Measurements from ENCODE around the gene GRIA1.
A peak's percentile ranks its signal among the peaks of the same experiment; 100 is the strongest.

GRIA1 gene

GRCh38 chr5:153613672-153614071 lies 123.2 kb downstream of the GRIA1 start:
- Histone ChIP-seq H3K14ac (ENCODE audit: low read length in 2 of 2) (no peak overlapping the region), H2BK120ac (ENCODE audit: low read depth, low read length) (no peak overlapping the region), H3K4me3 (ENCODE audit: insufficient read depth in 1 of 2, low read depth in 1 of 2, low read length in 2 of 2) (no peak overlapping the region), H3K9me3 (ENCODE audit: control insufficient read depth, low read length) (no peaks in the 10 kb centered on the region), H4K91ac (ENCODE audit: low read length) (no peak overlapping the region), H3K4ac (ENCODE audit: low read depth in 1 of 2, low read length in 2 of 2) (no peak overlapping the region), H3K36me3 (ENCODE audit: control insufficient read depth in 1 of 2, insufficient read depth in 2 of 2, low read depth in 1 of 2, low read length in 2 of 2) (no peaks in the 10 kb centered on the region), H4K8ac (ENCODE audit: low read length) (peak overlapping the region; percentile 10), H3K27me3 (ENCODE audit: control insufficient read depth in 1 of 2, insufficient read depth in 1 of 2, low read length in 2 of 2) (no peaks in the 10 kb centered on the region), H3K18ac (ENCODE audit: low read depth in 1 of 2, low read length in 2 of 2) (no peak overlapping the region), H3K79me1 (replicated peaks; ENCODE audit: low read length, poor library complexity, severe bottlenecking) (no peaks in the 10 kb centered on the region), H3K4me2 (ENCODE audit: low read length, poor library complexity, severe bottlenecking) (no peak overlapping the region), H3K23ac (ENCODE audit: low read length in 2 of 2) (no peak overlapping the region), H3K27ac (ENCODE audit: low read length, poor library complexity, severe bottlenecking) (no peak overlapping the region), H2BK12ac (ENCODE audit: low read length in 2 of 2) (no peak overlapping the region), H2BK15ac (ENCODE audit: low read depth, poor library complexity, severe bottlenecking) (no peak overlapping the region), H2AK5ac (ENCODE audit: low read length, severe bottlenecking) (no peak overlapping the region), H3K9ac (ENCODE audit: low read length) (no peak overlapping the region), H3K4me1 (ENCODE audit: control insufficient read depth, insufficient read depth, low read depth, low read length) (no peaks in the 10 kb centered on the region), H2BK5ac (ENCODE audit: low read depth, low read length, poor library complexity, severe bottlenecking) (no peak overlapping the region), H2AFZ (ENCODE audit: low read depth, low read length) (no peak overlapping the region)
- WGBS = 97% methylated on average over 8 of the region's 8 CpGs
- DNase-seq = no peak

- H4K91ac ChIP-seq (ENCODE audit: low read length) = no peak overlapping the region
- no peaks in the 10 kb centered on the region for H3K79me1 ChIP-seq (replicated peaks; ENCODE audit: low read length, poor library complexity, severe bottlenecking)
- H3K36me3 ChIP-seq (ENCODE audit: control insufficient read depth in 1 of 2, insufficient read depth in 2 of 2, low read depth in 1 of 2, low read length in 2 of 2) = no peaks in the 10 kb centered on the region
- H3K4me2 ChIP-seq (ENCODE audit: low read length, poor library complexity, severe bottlenecking) = no peak overlapping the region
- no peak overlapping the region for H2BK15ac ChIP-seq (ENCODE audit: low read depth, poor library complexity, severe bottlenecking)
- no peak overlapping the region for H2BK12ac ChIP-seq (ENCODE audit: low read length in 2 of 2)
- H3K27me3 ChIP-seq (ENCODE audit: control insufficient read depth in 1 of 2, insufficient read depth in 1 of 2, low read length in 2 of 2) = no peaks in the 10 kb centered on the region
- H2AFZ ChIP-seq (ENCODE audit: low read depth, low read length) = no peak overlapping the region
- no peak overlapping the region for H2BK5ac ChIP-seq (ENCODE audit: low read depth, low read length, poor library complexity, severe bottlenecking)
- H3K9me3 ChIP-seq (ENCODE audit: control insufficient read depth, low read length) = no peaks in the 10 kb centered on the region
- no peak overlapping the region for H3K4me3 ChIP-seq (ENCODE audit: insufficient read depth in 1 of 2, low read depth in 1 of 2, low read length in 2 of 2)
- H3K14ac ChIP-seq (ENCODE audit: low read length in 2 of 2) = no peak overlapping the region
- no peak overlapping the region for H2BK120ac ChIP-seq (ENCODE audit: low read depth, low read length)
- no peak overlapping the region for H3K4ac ChIP-seq (ENCODE audit: low read depth in 1 of 2, low read length in 2 of 2)
- H2AK5ac ChIP-seq (ENCODE audit: low read length, severe bottlenecking) = no peak overlapping the region
- H3K4me1 ChIP-seq (ENCODE audit: control insufficient read depth, insufficient read depth, low read depth, low read length) = no peaks in the 10 kb centered on the region
- H3K18ac ChIP-seq (ENCODE audit: low read depth in 1 of 2, low read length in 2 of 2) = peak overlapping the region in 1 of 2 experiments; percentile 11
- H3K23ac ChIP-seq (ENCODE audit: low read length in 2 of 2) = no peak overlapping the region
- no peak overlapping the region for H3K27ac ChIP-seq (ENCODE audit: low read length, poor library complexity, severe bottlenecking)
- 38% methylated on average over 4 of the region's 4 CpGs for WGBS
- no peak overlapping the region for H4K8ac ChIP-seq (ENCODE audit: low read length)
- H3K9ac ChIP-seq (ENCODE audit: low read length) = no peak overlapping the region
- peak; percentile 41 for DNase-seq
Measured at GRCh38 chr5:153617190-153617589, 126.7 kb downstream of the GRIA1 start.

- Histone ChIP-seq H3K23ac (ENCODE audit: low read length in 2 of 2) (no peak overlapping the region), H3K4ac (ENCODE audit: low read depth in 1 of 2, low read length in 2 of 2) (peak overlapping the region in 1 of 2 experiments; percentile 11), H3K14ac (ENCODE audit: low read length in 2 of 2) (no peak overlapping the region), H3K9ac (ENCODE audit: low read length) (no peak overlapping the region), H4K8ac (ENCODE audit: low read length) (no peak overlapping the region), H2BK5ac (ENCODE audit: low read depth, low read length, poor library complexity, severe bottlenecking) (no peak overlapping the region), H2BK120ac (ENCODE audit: low read depth, low read length) (no peak overlapping the region), H3K4me1 (ENCODE audit: control insufficient read depth, insufficient read depth, low read depth, low read length) (no peaks in the 10 kb centered on the region), H3K18ac (ENCODE audit: low read depth in 1 of 2, low read length in 2 of 2) (peak overlapping the region in 1 of 2 experiments; percentile 67), H4K91ac (ENCODE audit: low read length) (no peak overlapping the region), H2BK12ac (ENCODE audit: low read length in 2 of 2) (peak overlapping the region; percentile 7 to 33), H3K36me3 (ENCODE audit: control insufficient read depth in 1 of 2, insufficient read depth in 2 of 2, low read depth in 1 of 2, low read length in 2 of 2) (no peaks in the 10 kb centered on the region), H2BK15ac (ENCODE audit: low read depth, poor library complexity, severe bottlenecking) (no peak overlapping the region), H3K4me3 (ENCODE audit: insufficient read depth in 1 of 2, low read depth in 1 of 2, low read length in 2 of 2) (no peak overlapping the region), H3K79me1 (replicated peaks; ENCODE audit: low read length, poor library complexity, severe bottlenecking) (no peaks in the 10 kb centered on the region), H3K27me3 (ENCODE audit: control insufficient read depth in 1 of 2, insufficient read depth in 1 of 2, low read length in 2 of 2) (no peaks in the 10 kb centered on the region), H2AK5ac (ENCODE audit: low read length, severe bottlenecking) (no peak overlapping the region), H3K4me2 (ENCODE audit: low read length, poor library complexity, severe bottlenecking) (no peak overlapping the region), H3K27ac (ENCODE audit: low read length, poor library complexity, severe bottlenecking) (no peak overlapping the region), H2AFZ (ENCODE audit: low read depth, low read length) (no peak overlapping the region), H3K9me3 (ENCODE audit: control insufficient read depth, low read length) (no peaks in the 10 kb centered on the region)
- no peak for DNase-seq
- no CpG with 5 or more reads among the region's 2 CpGs for WGBS
Measured at GRCh38 chr5:153618307-153618706, 127.8 kb downstream of the GRIA1 start.

GRCh38 chr5:153618867-153619266 lies 128.4 kb downstream of the GRIA1 start:
- H3K27me3 ChIP-seq (ENCODE audit: control insufficient read depth in 1 of 2, insufficient read depth in 1 of 2, low read length in 2 of 2) = no peaks in the 10 kb centered on the region
- H4K91ac ChIP-seq (ENCODE audit: low read length) = no peak overlapping the region
- H2AFZ ChIP-seq (ENCODE audit: low read depth, low read length) = no peak overlapping the region
- H3K4me3 ChIP-seq (ENCODE audit: insufficient read depth in 1 of 2, low read depth in 1 of 2, low read length in 2 of 2) = no peak overlapping the region
- peak; percentile 56 for DNase-seq
- H3K36me3 ChIP-seq (ENCODE audit: control insufficient read depth in 1 of 2, insufficient read depth in 2 of 2, low read depth in 1 of 2, low read length in 2 of 2) = no peaks in the 10 kb centered on the region
- no peak overlapping the region for H2BK5ac ChIP-seq (ENCODE audit: low read depth, low read length, poor library complexity, severe bottlenecking)
- H3K9ac ChIP-seq (ENCODE audit: low read length) = no peak overlapping the region
- H3K4me1 ChIP-seq (ENCODE audit: control insufficient read depth, insufficient read depth, low read depth, low read length) = no peaks in the 10 kb centered on the region
- H3K18ac ChIP-seq (ENCODE audit: low read depth in 1 of 2, low read length in 2 of 2) = no peak overlapping the region
- H2AK5ac ChIP-seq (ENCODE audit: low read length, severe bottlenecking) = no peak overlapping the region
- no peak overlapping the region for H3K4me2 ChIP-seq (ENCODE audit: low read length, poor library complexity, severe bottlenecking)
- H2BK12ac ChIP-seq (ENCODE audit: low read length in 2 of 2) = no peak overlapping the region
- no peak overlapping the region for H2BK120ac ChIP-seq (ENCODE audit: low read depth, low read length)
- no peaks in the 10 kb centered on the region for H3K9me3 ChIP-seq (ENCODE audit: control insufficient read depth, low read length)
- H3K23ac ChIP-seq (ENCODE audit: low read length in 2 of 2) = no peak overlapping the region
- H3K14ac ChIP-seq (ENCODE audit: low read length in 2 of 2) = no peak overlapping the region
- H3K27ac ChIP-seq (ENCODE audit: low read length, poor library complexity, severe bottlenecking) = no peak overlapping the region
- no peak overlapping the region for H4K8ac ChIP-seq (ENCODE audit: low read length)
- no peak overlapping the region for H3K4ac ChIP-seq (ENCODE audit: low read depth in 1 of 2, low read length in 2 of 2)
- H2BK15ac ChIP-seq (ENCODE audit: low read depth, poor library complexity, severe bottlenecking) = no peak overlapping the region
- H3K79me1 ChIP-seq (replicated peaks; ENCODE audit: low read length, poor library complexity, severe bottlenecking) = no peaks in the 10 kb centered on the region
